GM04504 (cell line): Measurements from ENCODE around the gene TNXB.

Experiments
- DNase-seq: peaks from one replicate; pipeline ENCODE4 v3.0.0-alpha.2; 2012; ENCODE audit warnings: low read depth

Gene TNXB

GRCh38 chr6:32139590-32139989 is 30.5 kb upstream of the TNXB start:
- DNase-seq = no peak

- no peak for DNase-seq
Observed at GRCh38 chr6:32137454-32137853, 28.3 kb upstream of the TNXB start.

- DNase-seq = no peak
Observed at GRCh38 chr6:32133786-32134185, 24.6 kb upstream of the TNXB start.

- no peak for DNase-seq
Observed at GRCh38 chr6:32132110-32132509, 23.0 kb upstream of the TNXB start.

- no peak for DNase-seq
Observed at GRCh38 chr6:32131439-32131948, 22.4 kb upstream of the TNXB start.

- no peak for DNase-seq
Observed at GRCh38 chr6:32129297-32130088, 20.4 kb upstream of the TNXB start.

- no peak for DNase-seq
Observed at GRCh38 chr6:32128751-32129296, 19.7 kb upstream of the TNXB start.

- peak; percentile 99 for DNase-seq
Observed at GRCh38 chr6:32127717-32128592, 18.8 kb upstream of the TNXB start, which contains the start of gene ATF6B. ATF6B (minus strand) TSS chr6:32128246; CDS start chr6:32128207, 39 bp downstream.

- DNase-seq = no peak
Observed at GRCh38 chr6:32127409-32127716, 18.2 kb upstream of the TNXB start.

GRCh38 chr6:32126880-32127279 is 17.7 kb upstream of the TNXB start:
- DNase-seq = no peak

- no peak for DNase-seq
Observed at GRCh38 chr6:32123681-32124080, 14.5 kb upstream of the TNXB start.

- DNase-seq = no peak
Observed at GRCh38 chr6:32120573-32121059, 11.5 kb upstream of the TNXB start.

GRCh38 chr6:32118782-32119628 is 9.9 kb upstream of the TNXB start:
- peak; percentile 59 for DNase-seq

GRCh38 chr6:32117461-32117860 is 8.3 kb upstream of the TNXB start:
- DNase-seq = no peak

- DNase-seq = no peak
Observed at GRCh38 chr6:32116674-32117073, 7.5 kb upstream of the TNXB start.

- no peak for DNase-seq
Observed at GRCh38 chr6:32115623-32116022, 6.5 kb upstream of the TNXB start.

GRCh38 chr6:32114796-32115195 is 5.7 kb upstream of the TNXB start:
- DNase-seq = peak; percentile 83

- peak; percentile 99 for DNase-seq
Observed at GRCh38 chr6:32113386-32114352, 4.5 kb upstream of the TNXB start.

GRCh38 chr6:32112431-32112980 is 3.4 kb upstream of the TNXB start:
- no peak for DNase-seq

GRCh38 chr6:32111424-32112066 is 2.4 kb upstream of the TNXB start:
- no peak for DNase-seq
